GM12878 (cell line): ENCODE measurements around the gene APOA5. TPM values are rescaled to one million over a fixed set of nuclear protein-coding genes. Genes with fewer than 3 reads are reported as not detected.

Experiments
- ATAC-seq: fragments of 200-7000 bp; cut with Tn5 transposase; 3 replicates; pipeline ENCODE4 v1.9.1; 2020; ENCODE audit warnings: mild to moderate bottlenecking, moderate library complexity
- Bru-seq: library from RNA; stranded (reverse); fragments of 400-500 nt; gene quantifications from one replicate; lab custom pipeline; 2021; lab: Mats Ljungman, UMichigan
- BruChase-seq, 2 experiments: library from RNA; stranded (reverse); fragments of 400-500 nt; gene quantifications; one replicate each; lab custom pipeline; 2021; lab: Mats Ljungman, UMichigan
- BruUV-seq: library from RNA; stranded (reverse); fragments of 400-500 nt; replicated peaks from 2 replicates; lab custom pipeline; 2021; lab: Mats Ljungman, UMichigan
- CTCF ChIA-PET: fragments of 300-600 bp; sonication (Branson Sonifier 250); formaldehyde crosslinking; extraction: SDS; loops from one replicate; lab custom pipeline; 2021; ENCODE audit warnings: inconsistent platforms; lab: Yijun Ruan, JAX
- POLR2A ChIA-PET: fragments of 350-600 bp; formaldehyde crosslinking; extraction: SDS; loops from one replicate; lab custom pipeline; 2021; ENCODE audit warnings: inconsistent platforms; lab: Charles Lee
- RAD21 ChIA-PET: fragments of 300-600 bp; sonication (Branson Sonifier 250); formaldehyde crosslinking; loops from one replicate; lab custom pipeline; 2023; ENCODE audit warnings: antibody characterized with exemption; ENCODE audit not compliant: unreplicated experiment; lab: Charles Lee
- SMC1A ChIA-PET: fragments of 300-600 bp; sonication (Branson Sonifier 250); formaldehyde crosslinking; loops from one replicate; lab custom pipeline; 2023; ENCODE audit not compliant: unreplicated experiment, uncharacterized antibody; lab: Charles Lee
- DNase-seq: peaks from one replicate; pipeline ENCODE4 v3.0.0-alpha.2; 2011; ENCODE audit warnings: low read depth, low spot score
- FAIRE-seq: peaks from 3 replicates; lab custom pipeline; 2011; peaks lifted over from hg19 to GRCh38; lab: Jason Lieb, UNC
- H2AFZ ChIP-seq: 2 replicates; pipeline ENCODE4 v1.6.0; 2011; ENCODE audit warnings: low read depth, low read length, control low read depth; ENCODE audit not compliant: control insufficient read depth
- H3K27ac ChIP-seq: 2 replicates; pipeline ENCODE4 v1.5.1; 2011; ENCODE audit warnings: control low read depth; ENCODE audit not compliant: control insufficient read depth, insufficient read depth
- H3K27me3 ChIP-seq, 2 experiments: replicated peaks in 1 of 2; 2 replicates each; pipeline versions ENCODE4 v1.6.0 to v1.6.1; 2011; ENCODE audit warnings: low read length in 1 of 2; ENCODE audit not compliant: control insufficient read depth in 2 of 2, insufficient read depth in 2 of 2
- H3K36me3 ChIP-seq, 2 experiments: 2 replicates each; pipeline ENCODE4 v1.5.1; 2011; ENCODE audit warnings: low read length in 1 of 2; ENCODE audit not compliant: control insufficient read depth in 2 of 2, insufficient read depth in 2 of 2
- H3K4me1 ChIP-seq: 2 replicates; pipeline ENCODE4 v1.6.1; 2011; ENCODE audit warnings: mild to moderate bottlenecking, low read length, moderate library complexity, mixed read lengths; ENCODE audit not compliant: control insufficient read depth, insufficient read depth
- H3K4me2 ChIP-seq: 2 replicates; pipeline ENCODE4 v1.6.0; 2011; ENCODE audit warnings: control low read depth; ENCODE audit not compliant: control insufficient read depth, insufficient read depth
- H3K4me3 ChIP-seq: fragments of 200-600 bp; sonication (generic); 2 replicates; pipeline ENCODE4 v1.5.1; 2016
- H3K79me2 ChIP-seq: 2 replicates; pipeline ENCODE4 v1.6.0; 2011; ENCODE audit warnings: low read length; ENCODE audit not compliant: control insufficient read depth, insufficient read depth
- H3K9ac ChIP-seq: 2 replicates; pipeline ENCODE4 v1.8.0; 2011; ENCODE audit warnings: low read length, control low read depth, mixed read lengths; ENCODE audit not compliant: control insufficient read depth, insufficient read depth
- H3K9me3 ChIP-seq: replicated peaks from 3 replicates; pipeline ENCODE4 v1.5.1; 2011; ENCODE audit warnings: mild to moderate bottlenecking, low read length; ENCODE audit not compliant: control insufficient read depth, insufficient read depth
- H4K20me1 ChIP-seq: 2 replicates; pipeline ENCODE4 v1.6.0; 2011; ENCODE audit not compliant: control insufficient read depth, insufficient read depth
- CBFB ChIP-seq: IDR thresholded peaks from 2 replicates; pipeline ENCODE4 v1.6.1; 2016; ENCODE audit warnings: antibody characterized with exemption, low read depth
- CBX3 ChIP-seq: fragments of 200-600 bp; sonication (generic); IDR thresholded peaks from 2 replicates; pipeline ENCODE4 v1.6.1; 2016; ENCODE audit warnings: low read depth, borderline replicate concordance
- FOS ChIP-seq: IDR thresholded peaks from 3 replicates; pipeline ENCODE4 v1.6.1; 2011; ENCODE audit warnings: borderline replicate concordance; ENCODE audit not compliant: insufficient read length; ENCODE audit errors: extremely low read depth
- HDAC6 ChIP-seq: fragments of 200-600 bp; sonication (generic); IDR thresholded peaks from one replicate; pipeline ENCODE4 v1.8.0; 2017; ENCODE audit warnings: antibody characterized with exemption; ENCODE audit not compliant: unreplicated experiment
- KLF5 ChIP-seq: fragments of 450-650 bp; IDR thresholded peaks from 2 replicates; pipeline ENCODE4 v1.6.1; 2014; ENCODE audit warnings: mild to moderate bottlenecking; ENCODE audit not compliant: partially characterized antibody
- MEF2A ChIP-seq: IDR thresholded peaks from 2 replicates; pipeline ENCODE4 v1.6.1; 2011; ENCODE audit warnings: low read depth, mild to moderate bottlenecking, low read length, moderate library complexity; ENCODE audit not compliant: insufficient read depth
- MTA2 ChIP-seq: fragments of 450-650 bp; IDR thresholded peaks from 2 replicates; pipeline ENCODE4 v1.6.1; 2016; ENCODE audit warnings: low read depth, mild to moderate bottlenecking, moderate library complexity
- PAX8 ChIP-seq: fragments of 450-650 bp; IDR thresholded peaks from 2 replicates; pipeline ENCODE4 v1.6.1; 2017; ENCODE audit warnings: mild to moderate bottlenecking, moderate library complexity
- POLR2AphosphoS5 ChIP-seq: IDR thresholded peaks from 2 replicates; pipeline ENCODE4 v1.6.1; 2011; ENCODE audit warnings: mild to moderate bottlenecking, low read length, inconsistent platforms
- YBX1 ChIP-seq: fragments of 450-650 bp; IDR thresholded peaks from 2 replicates; pipeline ENCODE4 v1.6.1; 2016; ENCODE audit warnings: antibody characterized with exemption
- WGBS: methylation state at CpG from one replicate; pipeline ENCODE4 v1.1.6; 2016; ENCODE audit warnings: low lambda C conversion rate; ENCODE audit not compliant: insufficient replicate concordance, insufficient coverage; ENCODE audit errors: missing lambda C conversion rate; 5-methylcytosine and 5-hydroxymethylcytosine counted together
- in situ Hi-C: fragments of 300-500 bp; cut with MboI; formaldehyde crosslinking; loops from 9 replicates; pipeline ENCODE4 v1.14.3; 2018; ENCODE audit warnings: mixed read lengths
- intact Hi-C: fragments of 100-400 bp; cut with micrococcal nuclease; formaldehyde crosslinking; loops from one replicate; pipeline ENCODE4 v1.14.2; 2022; ENCODE audit not compliant: unreplicated experiment
- long read RNA-seq, 2 experiments: library from polyadenylated mRNA; unstranded; transcript quantifications; one replicate each; pipeline ENCODE4 v2.0.0, GENCODE V29; 2019 to 2020
- polyA minus RNA-seq, 3 experiments: library from RNA; depleted of rRNA, polyadenylated mRNA; stranded (reverse); fragments of >200 nt; gene quantifications; 2 replicates each; pipeline ENCODE4 v1.2.3, GENCODE V29; 2011
- polyA plus RNA-seq, 11 experiments: library from polyadenylated mRNA; depleted of rRNA in 4 of 11; unstranded in 6 of 11; stranded (reverse) in 5 of 11; fragments of >200 nt; fragmentation: Nextera tagmentation in 4 of 11; fragmentation: Illumina TruSeq in 1 of 11; extraction: Ambion mirVana in 4 of 11; extraction: Trizol in 1 of 11; gene quantifications; 1 replicate in 1 of 11; 2 replicates in 10 of 11; pipeline versions ENCODE4 v1.2.1 to v1.2.3, GENCODE V29; 2011 to 2016; ENCODE audit warnings: inconsistent platforms in 2 of 11, missing spikeins in 2 of 11, low read depth in 1 of 11
- total RNA-seq, 4 experiments: library from RNA; depleted of rRNA in 3 of 4; stranded (reverse); fragments of >200 nt in 3 of 4; fragmentation: Illumina TruSeq in 1 of 4; extraction: Trizol in 1 of 4; gene quantifications; 2 replicates each; pipeline versions ENCODE4 v1.2.1 to v1.2.3, GENCODE V29; 2013 to 2021
- TF ChIP-seq, protein P1 (sequence below): IDR thresholded peaks from 2 replicates; pipeline ENCODE4 v1.6.1; 2012; ENCODE audit warnings: low read length, inconsistent platforms
- TF ChIP-seq, protein P2 (sequence below): fragments of 450-650 bp; IDR thresholded peaks from 2 replicates; pipeline ENCODE4 v1.6.1; 2017; ENCODE audit warnings: low read depth, mild to moderate bottlenecking, moderate library complexity

Gene APOA5, protein sequence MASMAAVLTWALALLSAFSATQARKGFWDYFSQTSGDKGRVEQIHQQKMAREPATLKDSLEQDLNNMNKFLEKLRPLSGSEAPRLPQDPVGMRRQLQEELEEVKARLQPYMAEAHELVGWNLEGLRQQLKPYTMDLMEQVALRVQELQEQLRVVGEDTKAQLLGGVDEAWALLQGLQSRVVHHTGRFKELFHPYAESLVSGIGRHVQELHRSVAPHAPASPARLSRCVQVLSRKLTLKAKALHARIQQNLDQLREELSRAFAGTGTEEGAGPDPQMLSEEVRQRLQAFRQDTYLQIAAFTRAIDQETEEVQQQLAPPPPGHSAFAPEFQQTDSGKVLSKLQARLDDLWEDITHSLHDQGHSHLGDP
- not detected in 2 replicates for total RNA-seq (2013; cell fraction: nucleolus; rRNA removed)
- not detected in 2 replicates for total RNA-seq (2014; rRNA removed)
- not detected in 2 replicates for total RNA-seq (2014; rRNA removed; fragmentation: Illumina TruSeq; extraction: Trizol)
- 0.15 and 0.35 TPM in 2 replicates for total RNA-seq (2021)
- polyA plus RNA-seq (2011; ENCODE audit: low read depth): not detected
- polyA plus RNA-seq (2011; rRNA removed): not detected in 2 replicates
- polyA plus RNA-seq (2011; cell fraction: cytosol; rRNA removed): not detected in 2 replicates
- polyA plus RNA-seq (2011; cell fraction: nucleus; rRNA removed): not detected in 2 replicates
- not detected in 2 replicates for polyA plus RNA-seq (2012)
- polyA plus RNA-seq (2014; fragmentation: Illumina TruSeq; extraction: Trizol): not detected in 2 replicates
- polyA plus RNA-seq (2014; fragmentation: Nextera tagmentation; extraction: Ambion mirVana): not detected
- not detected in 2 replicates for polyA plus RNA-seq (2014; rRNA removed)
- not detected for polyA plus RNA-seq (2016; fragmentation: Nextera tagmentation; extraction: Ambion mirVana)
- not detected in 2 replicates for polyA minus RNA-seq (2011; rRNA and poly(A)+ RNA removed)
- polyA minus RNA-seq (2011; cell fraction: cytosol; rRNA and poly(A)+ RNA removed): not detected in 2 replicates
- polyA minus RNA-seq (2011; cell fraction: nucleus; rRNA and poly(A)+ RNA removed): not detected in 2 replicates
- not detected for Bru-seq, nascent RNA
- not detected for BruChase-seq, experiment 1, labeled RNA remaining after a 6-hour chase
- BruChase-seq, experiment 2, labeled RNA remaining after a 2-hour chase: not detected
- long read RNA-seq, experiment 1: 0 reads
- long read RNA-seq, experiment 2: 0 reads

DNA sequence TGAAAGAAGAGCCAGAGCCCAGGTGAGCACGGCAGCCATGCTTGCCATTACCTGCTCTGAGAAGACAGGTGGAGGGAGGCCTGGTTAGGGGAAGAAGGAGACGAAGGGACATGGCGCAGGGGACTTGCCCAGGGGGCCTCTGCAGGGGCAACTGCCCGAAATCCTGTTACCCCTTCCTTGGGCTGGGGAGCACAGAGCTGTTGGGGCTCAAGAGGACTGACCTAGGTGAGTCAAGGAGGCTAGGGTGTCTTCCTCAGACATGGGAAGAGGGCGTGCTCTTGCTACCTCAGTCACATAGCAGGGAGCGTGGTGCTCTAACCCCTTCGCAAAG, at the start of gene APOA5:
Gene APOA5, minus strand, starts transcription at position 67 of the 331 bp plus-strand sequence. Its CDS starts 19 bp downstream, at position 48.
- no TSS peak for BruUV-seq
- no peaks in the 10 kb centered on the region for H3K9me3 ChIP-seq
- ATAC-seq: no peak
- no peaks in the 10 kb centered on the region for H3K36me3 ChIP-seq
- RAD21 ChIA-PET: interaction anchor here (0.6 to 3.5 kb wide), 19 partner anchors 9 to 439 kb away, joined by 3 to 56 read pairs (median 4); partner anchors contain the start of gene APOA1
- no peak within 1 kb of the TSS for H3K9ac ChIP-seq
- TF ChIP-seq, protein P1, sequence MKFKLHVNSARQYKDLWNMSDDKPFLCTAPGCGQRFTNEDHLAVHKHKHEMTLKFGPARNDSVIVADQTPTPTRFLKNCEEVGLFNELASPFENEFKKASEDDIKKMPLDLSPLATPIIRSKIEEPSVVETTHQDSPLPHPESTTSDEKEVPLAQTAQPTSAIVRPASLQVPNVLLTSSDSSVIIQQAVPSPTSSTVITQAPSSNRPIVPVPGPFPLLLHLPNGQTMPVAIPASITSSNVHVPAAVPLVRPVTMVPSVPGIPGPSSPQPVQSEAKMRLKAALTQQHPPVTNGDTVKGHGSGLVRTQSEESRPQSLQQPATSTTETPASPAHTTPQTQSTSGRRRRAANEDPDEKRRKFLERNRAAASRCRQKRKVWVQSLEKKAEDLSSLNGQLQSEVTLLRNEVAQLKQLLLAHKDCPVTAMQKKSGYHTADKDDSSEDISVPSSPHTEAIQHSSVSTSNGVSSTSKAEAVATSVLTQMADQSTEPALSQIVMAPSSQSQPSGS: no peak
- no peak for TF ChIP-seq POLR2AphosphoS5
- no peak for TF ChIP-seq YBX1
- no peak for TF ChIP-seq FOS
- no peak for TF ChIP-seq CBX3
- TF ChIP-seq, protein P2, sequence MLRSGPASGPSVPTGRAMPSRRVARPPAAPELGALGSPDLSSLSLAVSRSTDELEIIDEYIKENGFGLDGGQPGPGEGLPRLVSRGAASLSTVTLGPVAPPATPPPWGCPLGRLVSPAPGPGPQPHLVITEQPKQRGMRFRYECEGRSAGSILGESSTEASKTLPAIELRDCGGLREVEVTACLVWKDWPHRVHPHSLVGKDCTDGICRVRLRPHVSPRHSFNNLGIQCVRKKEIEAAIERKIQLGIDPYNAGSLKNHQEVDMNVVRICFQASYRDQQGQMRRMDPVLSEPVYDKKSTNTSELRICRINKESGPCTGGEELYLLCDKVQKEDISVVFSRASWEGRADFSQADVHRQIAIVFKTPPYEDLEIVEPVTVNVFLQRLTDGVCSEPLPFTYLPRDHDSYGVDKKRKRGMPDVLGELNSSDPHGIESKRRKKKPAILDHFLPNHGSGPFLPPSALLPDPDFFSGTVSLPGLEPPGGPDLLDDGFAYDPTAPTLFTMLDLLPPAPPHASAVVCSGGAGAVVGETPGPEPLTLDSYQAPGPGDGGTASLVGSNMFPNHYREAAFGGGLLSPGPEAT: no peak
- no peak for TF ChIP-seq MTA2
- TF ChIP-seq CBFB: no peak
- TF ChIP-seq MEF2A: no peak
- no peak for TF ChIP-seq PAX8
- no peak for TF ChIP-seq KLF5
- no peak for TF ChIP-seq HDAC6
- TF ChIP-seq, all 136 proteins: peak for 0
- WGBS: 41% methylated on average over 7 of the region's 7 CpGs
- SMC1A ChIA-PET: interaction anchor here (1.0 to 7.5 kb wide), 9 partner anchors 24 to 318 kb away, joined by 3 to 46 read pairs (median 3); no protein-coding TSS in a partner anchor
- Histone ChIP-seq H3K4me2 (no peak within 1 kb of the TSS; the same call in 1 of the 2 replicates), H3K4me3 (no peak within 1 kb of the TSS), H4K20me1 (no peaks in the 10 kb centered on the region), H3K4me1 (peaks cover 12% of the 10 kb centered on the region), H3K27me3 (no peaks in the 10 kb centered on the region), H3K79me2 (peaks cover 13% of the 10 kb centered on the region), H3K27ac (no peak within 1 kb of the TSS), H2AFZ (peak within 1 kb of the TSS; percentile 63)
- POLR2A ChIA-PET: interaction anchor here (1.7 kb wide), 1 partner anchor 44 kb away, joined by 9 read pairs; no protein-coding TSS in a partner anchor
- DNase-seq: no peak
- intact Hi-C loops (loop anchor here (1.0 to 5.0 kb wide), 3 partner anchors 45 to 436 kb away; no protein-coding TSS in a partner anchor), in situ Hi-C loops (no loop called here)
- no peak for FAIRE-seq
- CTCF ChIA-PET: interaction anchor here (0.6 to 10.9 kb wide), 37 partner anchors 8 to 435 kb away, joined by 3 to 183 read pairs (median 5); partner anchors contain the start of genes APOA1, APOA4, BUD13 and SIDT2
